ENCODE data around the gene EPHB1.

The EPHB1 gene

GRCh38 chr3:135161425-135161824 is 366.4 kb downstream of the EPHB1 start:
- DNase-seq (ENCODE audit: low read depth), result no peak

- DNase-seq (ENCODE audit: low read depth), result no peak
These were observed 368.6 kb downstream of the EPHB1 start for GRCh38 chr3:135163701-135164100.

- no peak for DNase-seq (ENCODE audit: low read depth)
These were observed 370.2 kb downstream of the EPHB1 start for GRCh38 chr3:135165260-135165659.

- DNase-seq (ENCODE audit: low read depth), result no peak
These were observed 371.3 kb downstream of the EPHB1 start for GRCh38 chr3:135166266-135166825.

GRCh38 chr3:135168822-135169221 is 373.8 kb downstream of the EPHB1 start:
- no peak for DNase-seq (ENCODE audit: low read depth)

GRCh38 chr3:135169651-135170050 is 374.6 kb downstream of the EPHB1 start:
- no peak for DNase-seq (ENCODE audit: low read depth)

- no peak for DNase-seq (ENCODE audit: low read depth)
These were observed 375.7 kb downstream of the EPHB1 start for GRCh38 chr3:135170732-135171131.

- no peak for DNase-seq (ENCODE audit: low read depth)
These were observed 377.3 kb downstream of the EPHB1 start for GRCh38 chr3:135172191-135172869.

GRCh38 chr3:135175728-135176277 is 380.7 kb downstream of the EPHB1 start:
- DNase-seq (ENCODE audit: low read depth), result no peak

- DNase-seq (ENCODE audit: low read depth), result no peak
These were observed 381.8 kb downstream of the EPHB1 start for GRCh38 chr3:135176881-135177280.

GRCh38 chr3:135178566-135178965 is 383.5 kb downstream of the EPHB1 start:
- DNase-seq (ENCODE audit: low read depth), result no peak

- no peak for DNase-seq (ENCODE audit: low read depth)
These were observed 386.3 kb downstream of the EPHB1 start for GRCh38 chr3:135181408-135181807.

GRCh38 chr3:135182364-135182998 is 387.4 kb downstream of the EPHB1 start:
- DNase-seq (ENCODE audit: low read depth), result no peak

- DNase-seq (ENCODE audit: low read depth), result no peak
These were observed 395.6 kb downstream of the EPHB1 start for GRCh38 chr3:135190658-135191057.

- no peak for DNase-seq (ENCODE audit: low read depth)
These were observed 396.6 kb downstream of the EPHB1 start for GRCh38 chr3:135191708-135192107.

- no peak for DNase-seq (ENCODE audit: low read depth)
These were observed 397.9 kb downstream of the EPHB1 start for GRCh38 chr3:135192929-135193328.

- no peak for DNase-seq (ENCODE audit: low read depth)
These were observed 402.2 kb downstream of the EPHB1 start for GRCh38 chr3:135197246-135197645.

GRCh38 chr3:135197856-135198255 is 402.8 kb downstream of the EPHB1 start:
- DNase-seq (ENCODE audit: low read depth), result no peak

GRCh38 chr3:135199137-135199536 is 404.1 kb downstream of the EPHB1 start:
- DNase-seq (ENCODE audit: low read depth), result no peak

GRCh38 chr3:135203026-135203425 is 408.0 kb downstream of the EPHB1 start:
- no peak for DNase-seq (ENCODE audit: low read depth)

GRCh38 chr3:135213213-135213612 is 418.2 kb downstream of the EPHB1 start:
- DNase-seq (ENCODE audit: low read depth), result no peak

GRCh38 chr3:135213822-135214221 is 418.8 kb downstream of the EPHB1 start:
- no peak for DNase-seq (ENCODE audit: low read depth)

- no peak for DNase-seq (ENCODE audit: low read depth)
These were observed 419.3 kb downstream of the EPHB1 start for GRCh38 chr3:135214400-135214799.
